ENCODE measurements around the gene SNAPIN.
"Not testable (repeated sequence)": the region's sequence is repeated elsewhere in the genome, so short reads cannot be mapped to it uniquely, and the experiment has no call there.

SNAPIN gene

GRCh38 chr1:153627715-153628626, 30.5 kb upstream of the SNAPIN start, which contains the start of gene S100A1:
S100A1 (plus strand) TSS chr1:153628434; CDS start chr1:153630522, 2,088 bp downstream.
- no peak for DNase-seq

GRCh38 chr1:153628638-153629342, 29.7 kb upstream of the SNAPIN start:
- no peak for DNase-seq

- no peak for DNase-seq
Measured at GRCh38 chr1:153629343-153629665, 29.2 kb upstream of the SNAPIN start.

- no peak for DNase-seq
Measured at GRCh38 chr1:153629971-153630370, 28.5 kb upstream of the SNAPIN start.

- DNase-seq = no peak
Measured at GRCh38 chr1:153630384-153630783, 28.1 kb upstream of the SNAPIN start.

GRCh38 chr1:153631047-153632022, 27.2 kb upstream of the SNAPIN start:
- no peak for DNase-seq

GRCh38 chr1:153633161-153633753, 25.2 kb upstream of the SNAPIN start:
- no peak for DNase-seq

GRCh38 chr1:153633754-153634665, 24.5 kb upstream of the SNAPIN start, which contains the start of gene CHTOP:
CHTOP (plus strand) TSS chr1:153634066; CDS start chr1:153636589, 2,523 bp downstream.
- peak; percentile 93 for DNase-seq

- no peak for DNase-seq
Measured at GRCh38 chr1:153635872-153636271, 22.6 kb upstream of the SNAPIN start.

- DNase-seq = no peak
Measured at GRCh38 chr1:153636312-153636711, 22.2 kb upstream of the SNAPIN start.

GRCh38 chr1:153638261-153638660, 20.2 kb upstream of the SNAPIN start:
- DNase-seq = no peak

GRCh38 chr1:153639280-153639679, 19.2 kb upstream of the SNAPIN start:
- DNase-seq = no peak

GRCh38 chr1:153640213-153640612, 18.3 kb upstream of the SNAPIN start:
- not testable (repeated sequence) for DNase-seq

GRCh38 chr1:153640861-153641260, 17.6 kb upstream of the SNAPIN start:
- DNase-seq = no peak

GRCh38 chr1:153642161-153642560, 16.3 kb upstream of the SNAPIN start:
- no peak for DNase-seq

- DNase-seq = no peak
Measured at GRCh38 chr1:153643100-153643499, 15.4 kb upstream of the SNAPIN start.

GRCh38 chr1:153643816-153644215, 14.7 kb upstream of the SNAPIN start:
- DNase-seq = no peak

- DNase-seq = no peak
Measured at GRCh38 chr1:153646672-153647345, 11.7 kb upstream of the SNAPIN start.

- no peak for DNase-seq
Measured at GRCh38 chr1:153647346-153647714, 11.2 kb upstream of the SNAPIN start.

- no peak for DNase-seq
Measured at GRCh38 chr1:153648000-153648643, 10.4 kb upstream of the SNAPIN start.

Data from NCI-H748 treated with DMSO at 0.1 percent for 48 hours (cell line).